HG02870 (cell line): ENCODE measurements around the gene PPCDC.

Experiments
- ATAC-seq: cut with Tn5 transposase; IDR thresholded peaks from one replicate; pipeline ENCODE4 v1.9.1; 2021; ENCODE audit warnings: mild to moderate bottlenecking, moderate library complexity; ENCODE audit not compliant: unreplicated experiment

Gene PPCDC

DNA sequence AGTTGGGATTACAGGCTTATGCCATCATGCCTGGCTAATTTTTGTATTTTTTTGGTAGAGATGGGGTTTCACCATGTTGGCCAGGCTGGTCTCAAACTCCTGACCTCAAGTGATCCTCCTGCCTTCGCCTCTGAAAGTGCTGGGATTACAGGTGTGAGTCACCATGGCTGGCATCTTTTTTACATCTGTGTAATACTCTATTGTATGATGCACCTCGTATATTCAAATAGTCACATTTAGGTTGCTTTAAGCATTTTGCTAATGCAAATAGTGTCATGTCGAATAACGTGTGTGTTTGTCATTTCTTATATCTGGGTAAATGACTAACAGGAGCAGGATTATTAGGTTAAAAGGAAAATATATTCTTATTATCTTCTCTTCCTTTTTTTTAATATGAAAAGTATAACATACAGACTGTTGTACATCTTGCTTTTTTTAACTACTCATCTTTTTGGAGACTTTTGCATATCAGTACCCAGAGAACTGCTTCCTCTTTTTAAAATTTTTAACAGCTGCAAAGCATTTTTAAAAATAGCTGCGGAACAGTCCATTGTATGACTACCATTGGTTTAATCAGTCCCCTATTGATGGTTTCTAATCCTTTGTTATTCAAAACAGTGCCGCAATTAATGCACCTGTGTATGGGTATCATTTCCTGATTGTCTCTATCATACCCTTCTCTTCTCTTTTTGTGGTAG lies 14.6 kb upstream of the PPCDC start:
- ATAC-seq = no peak

DNA sequence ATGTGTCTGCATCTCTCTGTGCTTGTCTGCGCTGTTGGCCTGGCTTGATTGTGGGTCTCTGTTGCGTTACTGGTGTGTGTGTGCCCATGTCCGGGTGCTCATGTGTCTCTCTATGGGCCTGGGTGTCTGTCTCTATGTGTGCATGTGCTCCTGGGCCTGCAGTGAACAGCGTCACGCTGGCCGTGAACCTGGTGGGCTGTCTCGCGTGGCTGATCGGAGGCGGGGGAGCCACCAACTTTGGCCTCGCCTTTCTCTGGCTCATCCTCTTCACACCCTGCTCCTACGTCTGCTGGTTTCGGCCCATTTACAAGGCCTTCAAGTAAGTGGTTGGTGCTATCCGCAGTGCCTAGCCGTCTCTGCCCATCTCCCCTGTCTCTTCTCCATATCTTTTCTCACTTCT lies 7.0 kb upstream of the PPCDC start:
- no peak for ATAC-seq

DNA sequence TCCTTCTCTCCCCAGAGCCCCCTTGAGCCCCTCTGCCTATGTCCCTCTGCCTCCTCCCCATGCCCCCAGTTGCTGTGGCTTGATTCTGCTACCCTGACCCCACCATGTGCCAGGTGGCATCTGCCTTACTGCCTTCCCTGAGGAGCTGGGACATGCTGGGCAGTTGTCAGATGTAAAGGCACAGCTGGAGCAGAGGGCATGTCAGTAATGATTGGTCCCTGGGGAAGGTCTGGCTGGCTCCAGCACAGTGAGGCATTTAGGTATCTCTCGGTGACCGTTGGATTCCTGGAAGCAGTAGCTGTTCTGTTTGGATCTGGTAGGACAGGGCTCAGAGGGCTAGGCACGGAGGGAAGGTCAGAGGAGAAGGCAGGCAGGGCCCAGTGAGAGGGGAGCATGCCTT lies 3.5 kb upstream of the PPCDC start:
- ATAC-seq = no peak

DNA sequence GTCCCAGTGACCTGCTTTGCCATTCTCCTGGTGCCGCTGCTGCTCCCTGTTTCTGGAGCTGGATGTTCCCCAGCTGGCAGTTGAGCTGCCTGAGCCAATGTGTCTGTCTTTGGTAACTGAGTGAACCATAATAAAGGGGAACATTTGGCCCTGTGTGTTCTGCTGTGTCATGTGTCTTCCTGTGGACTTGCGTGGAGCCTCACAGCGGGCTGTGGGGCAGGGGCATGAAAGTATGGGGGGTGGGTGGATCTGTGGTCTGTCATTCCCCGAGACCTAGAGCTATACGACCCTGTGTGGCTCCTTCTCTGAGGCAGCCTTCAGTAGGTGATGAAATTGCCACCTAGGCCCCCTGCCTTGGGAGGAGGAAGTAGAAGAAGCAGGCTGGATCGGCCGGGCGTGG lies 2.0 kb upstream of the PPCDC start:
- ATAC-seq = no peak

DNA sequence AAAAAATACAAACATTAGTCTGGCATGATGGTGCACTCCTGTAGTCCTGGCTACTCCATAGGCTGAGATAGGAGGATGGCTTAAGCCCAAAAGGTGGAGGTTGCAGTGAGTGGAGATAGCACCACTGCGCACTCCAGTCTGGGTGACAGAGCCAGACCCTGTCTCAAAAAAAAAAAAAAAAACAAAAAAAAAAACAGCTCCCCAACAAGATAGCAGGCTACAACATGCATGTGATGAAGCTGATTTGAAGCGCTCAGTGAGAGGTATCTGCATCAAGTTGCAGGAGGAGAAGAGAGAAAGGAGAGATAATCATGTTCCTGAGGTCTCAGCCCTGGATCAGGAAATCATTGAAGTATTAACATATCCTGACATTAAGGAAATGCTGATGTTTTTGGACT lies 608 bp upstream of the PPCDC start:
- ATAC-seq = no peak

DNA sequence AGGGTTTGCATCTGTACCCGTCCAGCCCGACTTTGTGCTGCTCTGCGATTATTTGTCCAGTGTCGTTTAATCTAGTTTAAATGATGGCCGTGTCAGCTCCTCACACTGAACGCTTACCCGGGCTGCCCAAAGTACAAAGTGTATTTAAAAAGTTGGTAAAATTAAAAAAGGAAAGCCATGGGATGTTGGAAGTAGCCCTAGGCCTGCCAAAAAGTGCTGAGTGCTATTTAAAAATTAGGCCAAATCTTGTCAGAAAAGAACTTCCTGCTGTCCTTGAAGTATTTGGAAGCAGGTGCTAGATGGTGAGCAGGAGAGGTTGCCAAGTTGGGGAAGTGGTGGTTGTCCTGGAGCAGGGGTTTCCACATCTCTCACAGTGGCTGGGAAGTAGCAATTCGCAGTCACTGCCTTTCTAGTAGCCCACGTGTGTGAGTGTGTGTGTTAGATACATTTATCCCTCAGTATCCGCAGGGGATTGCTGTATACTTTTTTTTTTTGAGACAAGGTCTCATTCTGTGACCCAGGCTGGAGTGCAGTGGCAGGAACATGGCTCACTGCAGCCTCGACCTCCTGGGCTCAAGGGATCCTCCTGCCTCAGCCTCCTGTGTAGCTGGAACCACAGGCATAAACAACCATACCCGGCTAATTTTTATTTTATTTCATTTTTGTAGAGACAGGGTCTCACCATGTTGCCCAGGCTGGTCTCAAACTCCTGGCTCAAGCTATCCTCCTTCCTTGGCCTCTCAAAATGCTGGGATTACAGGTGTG lies 664 bp downstream of the PPCDC start:
- ATAC-seq = no peak

DNA sequence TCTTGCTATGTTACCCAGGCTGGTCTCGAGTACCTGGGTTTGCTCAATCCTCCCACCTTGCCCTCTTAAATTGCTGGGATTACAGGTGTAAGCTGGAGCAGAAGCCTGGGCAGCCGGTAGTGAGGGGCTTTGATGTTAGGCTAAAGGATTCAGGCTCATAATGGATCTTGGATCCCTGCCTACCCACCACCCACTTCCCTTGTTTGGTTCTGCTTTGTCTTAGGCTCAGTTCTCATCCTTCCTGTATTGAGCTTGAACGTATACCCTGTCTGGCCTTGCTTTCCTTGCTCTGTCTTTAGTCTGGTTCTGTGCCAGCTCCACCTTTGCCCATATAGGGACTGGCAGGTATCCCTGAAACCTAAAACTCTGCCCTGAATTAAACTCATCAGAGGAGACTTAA lies 1.7 kb downstream of the PPCDC start:
- ATAC-seq = no peak

DNA sequence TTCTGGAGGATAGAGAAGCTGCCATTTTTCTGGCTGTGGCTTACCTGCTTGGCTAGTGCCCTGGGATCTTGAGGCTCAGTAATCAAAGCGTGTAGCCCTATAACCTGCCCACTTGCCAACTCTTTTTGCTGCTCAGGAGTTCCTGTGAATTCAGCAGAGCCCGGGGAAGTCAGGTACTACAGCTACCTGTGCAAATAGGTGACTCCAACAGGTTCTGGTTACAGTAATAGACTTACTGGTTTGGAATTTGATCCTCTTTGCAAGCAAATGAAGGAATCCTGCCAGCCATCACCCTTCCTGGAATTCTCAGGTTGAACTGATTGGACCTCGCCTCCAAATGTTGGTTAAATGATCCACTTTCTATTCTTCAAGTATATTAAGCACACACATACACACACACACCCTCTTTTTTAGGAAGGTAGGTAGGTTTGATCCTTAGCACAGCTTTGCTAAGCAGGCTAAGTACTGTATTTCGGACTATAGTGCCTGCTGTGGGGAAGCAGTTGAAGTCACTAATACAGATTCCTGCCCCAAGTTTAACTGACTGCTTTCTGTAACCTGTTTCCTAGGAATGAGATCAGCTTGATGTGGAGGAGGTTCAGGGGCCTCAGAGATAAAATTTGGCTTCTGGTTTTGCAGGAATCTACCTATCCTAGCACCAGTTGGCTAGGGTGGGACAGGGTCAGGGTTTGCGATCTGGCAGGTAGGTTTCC lies 2.3 kb downstream of the PPCDC start:
- ATAC-seq = no peak

DNA sequence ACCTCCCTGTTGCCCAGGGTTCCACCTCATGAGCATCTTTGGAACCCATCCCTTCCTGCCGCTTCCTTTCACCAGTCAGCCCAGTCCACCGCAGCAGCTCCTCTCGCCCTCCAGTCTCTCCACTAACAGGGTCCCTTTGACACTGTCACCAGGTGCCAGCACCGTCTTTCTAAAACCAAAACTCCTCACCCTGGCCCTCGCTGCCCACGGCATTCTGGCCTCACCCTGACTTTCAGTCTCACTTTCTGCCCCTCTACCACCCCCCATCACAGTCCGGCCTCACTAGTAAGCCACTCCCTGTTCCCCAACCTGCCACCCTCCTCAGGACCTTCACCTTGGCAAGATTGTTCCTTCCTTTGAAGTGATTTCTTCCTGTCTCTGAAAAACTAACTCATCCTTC lies 4.2 kb downstream of the PPCDC start:
- ATAC-seq = no peak

DNA sequence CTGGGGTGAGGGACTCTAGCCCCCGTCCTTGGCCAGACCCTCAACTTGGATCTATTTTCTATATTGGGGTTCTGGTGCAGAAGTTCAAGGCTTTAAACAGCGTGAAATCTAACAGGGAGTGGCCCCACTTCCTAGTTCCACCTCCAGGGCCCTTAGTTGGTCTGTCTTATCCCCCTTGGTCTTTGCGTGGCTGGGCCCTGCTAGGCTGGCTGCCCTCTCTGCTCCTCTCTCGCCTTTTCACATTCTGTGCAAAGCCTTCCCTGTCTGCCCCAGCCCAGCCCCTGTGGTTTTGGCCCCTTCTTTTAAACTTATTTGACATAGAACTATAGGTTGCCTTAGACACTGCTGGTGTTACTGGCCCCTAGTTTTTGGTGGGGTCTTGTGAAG lies 5.6 kb downstream of the PPCDC start:
- peak; percentile 11 for ATAC-seq

DNA sequence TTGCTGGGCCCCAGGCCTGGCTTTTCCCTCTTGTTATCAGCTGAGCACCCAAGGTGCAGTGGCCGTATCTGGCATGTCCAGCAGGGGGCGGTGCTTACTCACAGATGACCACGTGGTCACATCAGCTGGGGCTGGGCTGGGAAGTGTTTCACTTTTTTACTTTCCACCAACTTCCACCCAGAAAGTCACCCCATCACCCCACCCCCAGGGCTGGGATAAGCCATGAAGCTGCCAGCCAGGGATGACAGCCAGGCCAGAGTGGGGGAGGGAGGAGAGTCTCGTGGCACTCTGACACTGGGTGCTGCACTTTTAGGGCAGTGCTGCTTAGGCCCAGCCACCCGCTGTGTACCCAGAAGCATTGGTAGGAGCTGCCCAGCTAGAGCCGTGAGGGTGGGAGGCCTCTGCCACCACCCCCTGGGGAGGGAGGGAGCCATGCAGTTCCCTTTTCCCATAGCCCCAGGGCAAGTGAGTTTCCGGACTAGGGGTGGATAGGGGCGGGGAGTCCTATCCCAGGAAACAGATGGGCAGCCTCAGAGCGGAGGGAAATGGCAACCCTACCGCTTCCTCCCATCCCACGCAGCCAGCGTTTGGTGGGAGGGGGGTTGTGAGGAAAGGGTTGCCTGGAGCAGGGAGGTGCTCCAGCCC lies 6.1 kb downstream of the PPCDC start:
- peak; percentile 60 for ATAC-seq

DNA sequence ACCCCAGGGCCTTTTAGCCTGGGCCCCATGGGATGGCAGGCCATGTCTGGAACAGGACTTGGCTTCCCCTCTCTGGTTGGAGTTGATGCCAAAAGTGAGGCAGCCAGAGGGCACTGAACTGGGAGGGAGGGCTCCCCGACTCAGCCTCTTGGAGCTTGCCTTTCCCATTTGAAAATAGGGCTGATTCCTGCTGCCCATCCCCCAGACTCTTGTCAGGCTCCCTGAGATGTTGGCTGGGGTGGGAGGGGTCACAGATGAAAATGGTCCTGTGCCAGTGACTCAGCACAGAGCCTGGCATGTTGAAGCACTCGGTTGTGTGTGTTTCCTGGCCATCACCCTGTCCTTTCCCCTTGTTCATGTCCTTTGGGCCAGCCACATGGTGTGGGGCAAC lies 6.6 kb downstream of the PPCDC start:
- no peak for ATAC-seq

DNA sequence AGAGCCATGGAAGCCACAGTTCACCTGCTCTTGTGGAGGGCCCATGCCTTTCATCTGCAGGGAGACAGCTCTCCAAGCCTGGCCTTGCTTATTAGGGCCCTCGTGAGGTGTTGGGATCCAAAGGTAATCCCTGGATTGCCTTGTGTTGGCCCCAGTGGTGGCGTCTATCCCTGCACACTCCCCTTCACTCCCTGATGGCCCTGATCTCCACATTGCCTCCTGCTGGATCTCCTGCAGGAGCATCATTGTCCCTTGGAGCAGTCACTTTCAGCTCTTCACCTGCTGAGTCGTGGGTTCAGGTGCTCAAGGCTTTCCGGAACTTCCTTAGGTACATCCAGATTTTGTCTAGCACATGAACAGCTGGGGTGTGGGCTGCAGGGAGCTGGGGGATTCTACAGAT lies 7.0 kb downstream of the PPCDC start:
- ATAC-seq = no peak

DNA sequence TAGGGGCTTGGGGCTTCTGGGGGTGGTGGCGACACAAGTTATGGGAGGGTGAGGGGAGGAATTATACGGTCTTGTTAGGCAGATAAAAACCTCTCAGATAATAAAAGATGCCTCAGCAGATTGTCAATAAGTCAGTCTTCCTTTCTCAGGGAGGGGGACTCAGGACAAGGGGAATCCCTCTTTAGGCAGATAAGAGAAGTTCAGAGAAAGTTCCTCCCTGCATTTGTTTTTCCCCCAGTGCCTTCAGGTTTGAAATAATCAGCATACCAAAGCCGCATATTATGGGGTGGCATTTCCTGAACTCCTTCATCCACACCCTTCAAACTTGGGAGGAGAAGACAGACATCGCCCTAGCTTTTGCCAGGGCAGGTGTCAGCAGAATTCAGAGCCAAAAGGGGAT lies 8.5 kb downstream of the PPCDC start:
- ATAC-seq = no peak

DNA sequence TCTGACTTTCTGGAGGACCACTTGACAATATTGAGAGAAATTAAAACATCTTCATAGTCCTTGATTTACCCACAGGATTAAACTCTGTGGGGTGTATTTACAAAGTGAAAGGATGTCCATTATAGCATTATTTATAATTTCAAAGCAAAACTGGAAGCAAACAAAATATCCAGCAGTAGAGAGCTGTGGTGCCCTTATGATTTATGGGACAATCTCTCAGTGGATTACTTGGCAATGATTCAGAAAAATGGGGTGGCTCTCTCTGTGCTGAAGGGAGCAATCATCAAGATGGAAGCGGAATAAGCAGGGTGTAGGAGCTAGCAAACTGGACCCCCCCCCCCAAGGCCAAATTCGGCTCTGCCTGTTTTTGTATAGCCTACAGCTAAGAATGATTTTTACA lies 9.0 kb downstream of the PPCDC start:
- no peak for ATAC-seq

DNA sequence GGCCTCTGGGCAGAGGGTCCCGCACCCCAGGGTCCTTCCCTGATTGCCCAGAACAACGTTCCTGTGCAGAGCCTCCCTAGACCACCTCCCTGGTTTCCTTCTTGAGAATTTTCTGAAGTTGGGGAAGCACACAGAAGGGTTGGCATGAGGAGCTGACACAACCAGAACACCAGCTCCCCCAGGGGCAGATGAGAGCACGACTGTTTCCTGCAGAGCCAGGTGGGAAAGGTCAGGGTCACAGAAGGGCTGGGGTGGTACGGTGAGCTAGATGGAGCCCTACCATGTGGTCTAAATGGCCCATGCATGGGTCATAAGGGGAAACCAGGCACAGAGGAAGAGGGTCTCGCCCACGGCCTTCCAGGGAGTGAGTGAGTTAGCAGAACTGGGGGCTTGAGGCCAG lies 10.4 kb downstream of the PPCDC start:
- no peak for ATAC-seq

DNA sequence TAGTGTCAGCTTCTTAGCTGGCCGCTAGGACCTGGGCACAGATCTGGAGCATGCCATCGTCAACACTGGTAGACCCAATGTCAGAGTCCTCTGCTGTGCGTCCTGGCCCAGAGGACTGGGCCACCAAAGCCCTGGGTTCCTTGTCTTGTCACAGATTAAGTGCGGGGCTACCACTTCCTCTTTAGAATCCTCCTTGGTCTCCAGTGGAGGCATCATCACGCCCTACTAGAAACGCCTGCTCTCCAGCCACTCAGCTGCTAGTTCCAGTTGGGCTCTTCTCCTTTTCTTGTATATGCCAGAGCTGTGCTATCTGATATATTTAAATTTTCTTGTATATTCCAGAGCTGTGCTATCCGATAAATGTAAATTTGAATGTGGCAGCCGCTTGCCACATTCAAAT lies 11.2 kb downstream of the PPCDC start:
- ATAC-seq = no peak

DNA sequence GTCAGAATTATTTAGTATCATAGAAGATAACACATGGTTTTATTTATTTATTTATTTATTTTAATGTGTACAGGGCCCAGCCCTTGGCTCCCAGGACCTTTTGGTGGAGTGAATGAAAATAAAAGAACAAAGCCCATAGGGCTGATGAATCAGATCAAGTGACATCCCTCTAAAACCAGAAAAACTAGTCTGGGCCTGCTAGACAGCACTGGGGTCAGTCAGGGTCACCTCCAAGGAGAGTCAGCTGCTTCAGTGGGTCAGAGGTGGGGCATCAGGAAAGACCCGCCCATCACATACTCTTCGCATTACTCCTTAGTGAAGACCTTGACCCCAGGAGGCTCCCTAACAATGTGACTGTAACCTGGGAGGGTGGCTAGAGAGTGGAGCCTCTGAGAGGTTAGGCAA lies 12.8 kb downstream of the PPCDC start:
- no peak for ATAC-seq

DNA sequence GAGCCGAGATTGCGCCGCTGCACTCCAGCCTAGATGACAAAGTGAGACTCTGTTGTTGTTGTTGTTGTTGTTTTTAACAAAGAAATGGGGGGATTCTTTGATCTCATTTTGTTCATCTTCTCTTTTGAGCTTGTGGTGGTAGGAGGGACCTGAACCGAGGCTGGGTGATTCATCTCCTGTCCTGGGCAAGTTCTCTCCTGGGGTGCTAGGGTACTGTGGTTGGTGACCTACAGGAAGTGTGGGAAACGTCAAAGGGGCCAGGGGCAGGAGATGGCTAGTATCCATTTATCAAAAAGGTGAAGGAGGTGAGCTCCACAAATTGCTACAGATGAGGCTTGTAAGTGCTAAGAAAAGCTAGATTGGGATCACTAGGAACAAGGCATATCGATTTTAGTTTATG lies 14.3 kb downstream of the PPCDC start:
- ATAC-seq = no peak

DNA sequence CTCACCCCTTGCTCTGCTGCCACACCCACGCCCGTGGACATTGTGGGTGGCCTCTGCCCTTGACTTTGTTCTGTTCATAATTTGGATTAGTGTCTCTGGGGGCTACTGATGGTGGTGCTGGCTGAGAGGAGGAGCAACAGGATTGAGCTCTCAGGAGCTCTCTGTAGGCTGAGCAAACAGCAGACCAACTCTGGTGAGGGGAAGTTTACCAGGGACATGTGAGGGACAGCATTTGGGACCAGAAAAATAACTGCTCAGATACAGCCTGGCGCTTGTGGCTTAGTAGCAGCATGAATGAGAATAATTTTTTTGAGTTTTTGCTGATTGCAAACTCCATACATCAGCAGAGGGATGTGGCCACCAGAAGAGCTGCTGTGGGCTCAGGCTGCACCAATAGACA lies 14.8 kb downstream of the PPCDC start:
- no peak for ATAC-seq

DNA sequence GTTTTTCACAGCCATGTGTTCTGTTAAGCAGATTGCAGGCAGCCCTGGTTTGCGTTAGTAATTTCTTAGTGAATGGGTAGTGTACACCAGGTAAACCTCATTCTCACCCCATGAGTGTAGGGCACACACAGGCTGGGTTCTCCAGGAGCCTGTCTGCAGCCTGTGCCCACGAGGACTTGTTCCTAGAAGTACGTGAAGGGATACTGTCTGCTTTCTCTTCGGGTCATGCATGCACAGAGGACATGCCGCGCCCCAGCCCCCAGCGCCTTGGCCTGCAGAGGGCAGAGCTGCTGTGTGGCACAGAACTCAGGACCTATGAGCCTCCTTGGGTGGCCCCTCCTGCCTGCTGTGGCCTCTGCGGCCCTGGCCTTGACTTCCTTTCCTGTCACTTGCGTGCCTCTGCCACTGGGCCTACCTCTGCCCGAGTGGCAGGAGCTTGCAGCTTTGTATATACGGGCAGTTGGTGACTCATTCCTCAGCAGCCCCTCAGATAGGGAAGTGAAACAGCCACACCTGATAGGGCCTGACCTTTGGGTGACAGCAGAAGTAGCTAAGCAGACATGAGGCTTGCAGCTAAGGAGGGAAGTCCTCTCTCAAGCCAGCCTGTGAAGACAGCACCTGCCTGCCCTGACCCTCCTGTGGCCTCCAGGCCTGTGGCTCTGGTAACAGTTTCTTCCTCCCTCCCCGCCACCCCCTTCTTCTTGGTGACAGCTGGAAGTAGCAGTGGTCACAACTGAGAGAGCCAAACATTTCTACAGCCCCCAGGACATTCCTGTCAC lies 19.5 kb downstream of the PPCDC start:
- peak; percentile 60 for ATAC-seq
